ENCODE results near the gene TSPYL6.

DNA sequence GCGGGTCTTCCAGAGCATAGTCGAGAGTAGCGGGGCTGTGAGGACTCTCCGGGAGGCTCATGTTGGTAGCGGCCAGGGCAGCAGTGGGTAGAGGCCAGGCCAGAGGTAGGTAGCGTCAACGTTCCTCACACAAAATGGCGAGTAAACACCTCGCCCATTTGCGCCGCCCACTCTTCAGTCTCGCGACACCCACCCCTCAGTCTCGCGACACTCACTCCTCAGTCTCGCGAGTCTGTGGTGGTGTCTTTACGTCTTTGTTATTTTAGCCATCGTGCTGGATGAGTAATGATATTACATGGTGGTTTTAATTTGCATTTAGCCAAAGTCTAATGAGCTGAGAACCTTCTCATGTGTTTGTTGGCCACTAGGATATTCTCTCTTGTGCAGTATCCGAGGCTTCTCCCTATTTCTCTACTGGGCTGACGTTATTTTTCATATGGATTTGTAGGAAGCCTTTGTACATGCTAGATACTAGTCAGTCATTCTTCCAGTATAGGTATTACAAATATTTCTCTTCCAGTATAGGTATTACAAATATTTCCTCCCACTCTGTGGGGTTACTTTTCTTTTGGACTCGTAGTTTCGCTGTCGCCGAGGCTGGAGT lies at the start of gene TSPYL6:
- TF ChIP-seq, protein P1, sequence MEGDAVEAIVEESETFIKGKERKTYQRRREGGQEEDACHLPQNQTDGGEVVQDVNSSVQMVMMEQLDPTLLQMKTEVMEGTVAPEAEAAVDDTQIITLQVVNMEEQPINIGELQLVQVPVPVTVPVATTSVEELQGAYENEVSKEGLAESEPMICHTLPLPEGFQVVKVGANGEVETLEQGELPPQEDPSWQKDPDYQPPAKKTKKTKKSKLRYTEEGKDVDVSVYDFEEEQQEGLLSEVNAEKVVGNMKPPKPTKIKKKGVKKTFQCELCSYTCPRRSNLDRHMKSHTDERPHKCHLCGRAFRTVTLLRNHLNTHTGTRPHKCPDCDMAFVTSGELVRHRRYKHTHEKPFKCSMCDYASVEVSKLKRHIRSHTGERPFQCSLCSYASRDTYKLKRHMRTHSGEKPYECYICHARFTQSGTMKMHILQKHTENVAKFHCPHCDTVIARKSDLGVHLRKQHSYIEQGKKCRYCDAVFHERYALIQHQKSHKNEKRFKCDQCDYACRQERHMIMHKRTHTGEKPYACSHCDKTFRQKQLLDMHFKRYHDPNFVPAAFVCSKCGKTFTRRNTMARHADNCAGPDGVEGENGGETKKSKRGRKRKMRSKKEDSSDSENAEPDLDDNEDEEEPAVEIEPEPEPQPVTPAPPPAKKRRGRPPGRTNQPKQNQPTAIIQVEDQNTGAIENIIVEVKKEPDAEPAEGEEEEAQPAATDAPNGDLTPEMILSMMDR (IDR thresholded peaks at IDR 0.05; ENCODE audit: low read depth, low read length, poor library complexity, severe bottlenecking) = no peak
- TF ChIP-seq EZH2phosphoT487 (IDR thresholded peaks at IDR 0.05; ENCODE audit: borderline replicate concordance, low read length) = no peak
